Endothelial cell (in vitro differentiated cells): Measurements from ENCODE around the gene KIAA2012. TPM values are rescaled to one million over a fixed set of nuclear protein-coding genes. Genes with fewer than 3 reads are reported as not detected.

Experiments used
- DNase-seq: peaks from one replicate; pipeline ENCODE4 v3.0.0; 2021; ENCODE audit warnings: low spot score
- H3K27ac Mint-ChIP-seq: one replicate; pipeline ENCODE4 v1.8.0; 2021; ENCODE audit warnings: mixed read lengths, inconsistent platforms; ENCODE audit not compliant: unreplicated experiment
- H3K27me3 Mint-ChIP-seq: one replicate; pipeline ENCODE4 v1.8.0; 2021; ENCODE audit warnings: mild to moderate bottlenecking, moderate library complexity, mixed read lengths, inconsistent platforms; ENCODE audit not compliant: unreplicated experiment
- H3K36me3 Mint-ChIP-seq: one replicate; pipeline ENCODE4 v1.8.0; 2021; ENCODE audit warnings: mild to moderate bottlenecking, low read depth, mixed read lengths, inconsistent platforms; ENCODE audit not compliant: unreplicated experiment
- H3K4me1 Mint-ChIP-seq: one replicate; pipeline ENCODE4 v1.8.0; 2021; ENCODE audit warnings: mild to moderate bottlenecking, mixed read lengths, inconsistent platforms; ENCODE audit not compliant: unreplicated experiment
- H3K4me3 Mint-ChIP-seq: one replicate; pipeline ENCODE4 v1.8.0; 2021; ENCODE audit warnings: mild to moderate bottlenecking, mixed read lengths, inconsistent platforms; ENCODE audit not compliant: unreplicated experiment
- H3K9me3 Mint-ChIP-seq: one replicate; pipeline ENCODE4 v1.8.0; 2021; ENCODE audit warnings: mixed read lengths, inconsistent platforms; ENCODE audit not compliant: unreplicated experiment
- CTCF ChIP-seq: fragments of 200-600 bp; sonication (generic); IDR thresholded peaks from one replicate; pipeline ENCODE4 v1.5.0; 2021; ENCODE audit warnings: antibody characterized with exemption; ENCODE audit not compliant: unreplicated experiment
- total RNA-seq: library from RNA; stranded (reverse); fragmentation: NEBNext Ultra II Directional; extraction: Animal tissue kit (Norgen Biotek cat#: 25700); gene quantifications from one replicate; pipeline ENCODE4 v1.2.1, GENCODE V29; 2021; ENCODE audit not compliant: unreplicated experiment

The KIAA2012 gene
- total RNA-seq, 1 donor from 2014 or later, result 0.08 TPM

DNA sequence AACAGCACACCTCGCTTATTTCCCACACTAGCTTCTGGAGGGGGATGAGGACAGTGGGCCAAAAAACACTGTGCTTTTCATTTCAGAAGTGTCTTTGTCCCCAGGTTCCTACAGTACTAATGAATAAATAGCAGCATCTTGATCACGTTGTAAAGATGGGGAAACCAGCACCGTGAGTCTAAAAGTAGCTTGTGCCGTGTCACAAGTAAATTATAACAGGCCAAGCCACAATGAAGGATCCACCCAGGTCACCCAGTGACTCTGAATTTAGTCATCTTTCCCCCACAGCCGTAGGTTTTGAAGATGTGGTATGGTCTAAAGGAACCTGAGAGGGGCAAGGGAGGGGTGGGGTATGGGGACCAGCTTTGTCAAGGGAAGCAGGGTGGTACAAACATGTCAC is 30.6 kb upstream of the KIAA2012 start:
- no peaks in the 10 kb centered on the region for H3K36me3 Mint-ChIP-seq
- H3K9me3 Mint-ChIP-seq, result no peaks in the 10 kb centered on the region
- no peak for TF ChIP-seq CTCF
- peaks cover 33% of the 10 kb centered on the region for H3K4me1 Mint-ChIP-seq
- H3K4me3 Mint-ChIP-seq, result no peak overlapping the region
- H3K27me3 Mint-ChIP-seq, result no peaks in the 10 kb centered on the region
- DNase-seq, result no peak
- no peak overlapping the region for H3K27ac Mint-ChIP-seq

GRCh38 chr2:202043475-202043874 is 29.6 kb upstream of the KIAA2012 start:
- no peaks in the 10 kb centered on the region for H3K36me3 Mint-ChIP-seq
- no peak for DNase-seq
- no peaks in the 10 kb centered on the region for H3K9me3 Mint-ChIP-seq
- H3K27ac Mint-ChIP-seq, result no peak overlapping the region
- H3K27me3 Mint-ChIP-seq, result peaks cover 2% of the 10 kb centered on the region
- no peak for TF ChIP-seq CTCF
- peaks cover 29% of the 10 kb centered on the region for H3K4me1 Mint-ChIP-seq
- no peak overlapping the region for H3K4me3 Mint-ChIP-seq

GRCh38 chr2:202044777-202045176 is 28.3 kb upstream of the KIAA2012 start:
- H3K27ac Mint-ChIP-seq, result no peak overlapping the region
- H3K36me3 Mint-ChIP-seq, result no peaks in the 10 kb centered on the region
- H3K9me3 Mint-ChIP-seq, result no peaks in the 10 kb centered on the region
- H3K4me3 Mint-ChIP-seq, result no peak overlapping the region
- no peak for DNase-seq
- no peak for TF ChIP-seq CTCF
- peaks cover 20% of the 10 kb centered on the region for H3K4me1 Mint-ChIP-seq
- peaks cover 2% of the 10 kb centered on the region for H3K27me3 Mint-ChIP-seq

DNA sequence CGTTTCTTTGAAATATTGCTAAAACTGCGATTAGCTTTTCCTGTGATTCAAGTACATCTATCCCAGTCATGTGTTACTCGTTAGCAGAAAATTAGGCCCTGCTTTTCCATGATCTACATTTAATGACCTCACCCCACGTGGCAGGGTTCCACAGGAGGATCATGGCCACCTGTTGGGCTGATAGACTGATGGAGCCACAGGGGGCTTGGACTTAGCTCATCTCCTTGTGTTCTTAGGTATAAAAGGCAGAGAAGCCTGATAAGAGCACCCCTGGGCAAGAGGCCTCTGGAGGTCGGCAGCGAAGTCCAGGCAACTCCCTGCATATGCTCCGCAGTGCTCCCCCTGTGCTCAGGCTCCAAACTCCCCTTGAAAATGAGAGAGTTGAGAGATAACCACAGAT is 26.5 kb upstream of the KIAA2012 start:
- H3K4me3 Mint-ChIP-seq, result no peak overlapping the region
- H3K4me1 Mint-ChIP-seq, result peaks cover 22% of the 10 kb centered on the region
- peaks cover 2% of the 10 kb centered on the region for H3K27me3 Mint-ChIP-seq
- H3K9me3 Mint-ChIP-seq, result no peaks in the 10 kb centered on the region
- H3K36me3 Mint-ChIP-seq, result no peaks in the 10 kb centered on the region
- no peak overlapping the region for H3K27ac Mint-ChIP-seq
- no peak for DNase-seq
- no peak for TF ChIP-seq CTCF

DNA sequence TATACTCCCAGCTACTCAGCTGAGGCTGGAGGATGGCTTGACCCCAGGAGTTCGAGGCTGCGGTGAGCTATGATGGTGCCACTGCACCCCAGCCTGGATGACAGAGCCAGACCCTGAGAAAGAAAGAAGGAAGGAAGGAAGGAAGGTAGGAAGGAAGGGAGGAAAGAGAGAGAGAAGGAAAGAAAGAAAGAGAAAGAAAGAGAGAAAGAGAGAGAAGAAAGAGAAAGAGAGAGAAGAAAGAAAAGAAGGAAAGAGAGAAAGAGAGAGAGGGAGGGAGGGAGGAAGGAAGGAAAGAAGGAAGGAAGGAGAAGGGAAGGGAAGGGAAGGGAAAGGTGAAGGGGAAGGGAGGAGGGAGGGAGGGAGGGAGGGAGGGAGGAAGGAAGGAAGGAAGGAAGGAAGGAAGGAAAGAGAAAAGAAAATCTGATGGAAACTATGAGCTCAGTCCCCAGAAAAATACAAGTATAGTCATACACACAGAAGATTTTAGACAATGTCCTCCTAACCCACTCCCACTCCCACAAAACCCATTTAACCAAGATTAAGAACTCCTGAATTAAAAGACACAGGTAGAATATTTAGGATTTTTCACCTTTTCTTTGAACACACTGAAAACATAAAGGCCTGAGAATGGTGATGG is 23.8 kb upstream of the KIAA2012 start:
- Mint-ChIP-seq H3K27me3 (peaks cover 2% of the 10 kb centered on the region), H3K9me3 (no peaks in the 10 kb centered on the region), H3K4me1 (peaks cover 24% of the 10 kb centered on the region), H3K36me3 (no peaks in the 10 kb centered on the region), H3K27ac (no peak overlapping the region), H3K4me3 (no peak overlapping the region)
- no peak for TF ChIP-seq CTCF
- no peak for DNase-seq
